ENCODE measurements around the gene PROSER2. TPM values are rescaled to one million over a fixed set of nuclear protein-coding genes. Genes with fewer than 3 reads are reported as not detected.
"Not testable (repeated sequence)": the region's sequence is repeated elsewhere in the genome, so short reads cannot be mapped to it uniquely, and the experiment has no call there.

PROSER2 gene
- total RNA-seq, 1 donor from 2014 or later, result 0.47 TPM

DNA sequence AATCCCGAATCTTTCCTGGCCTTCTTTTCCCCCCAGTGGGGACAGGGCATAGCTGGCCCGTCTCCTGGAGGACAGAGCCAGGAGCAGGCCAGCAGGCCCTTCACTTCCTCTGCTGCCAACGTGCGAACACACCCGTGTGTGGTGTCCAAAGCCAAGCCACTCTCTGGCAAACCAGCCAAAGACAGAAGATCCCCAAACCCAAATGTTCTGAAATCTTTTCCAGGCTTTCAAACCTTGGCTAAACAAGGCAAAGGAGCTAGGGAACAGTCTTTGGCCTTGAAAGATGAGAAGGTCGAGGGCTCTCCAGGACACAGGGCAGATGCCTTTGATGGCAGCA, 63.0 kb downstream of the PROSER2 start:
- no peak for DNase-seq

DNA sequence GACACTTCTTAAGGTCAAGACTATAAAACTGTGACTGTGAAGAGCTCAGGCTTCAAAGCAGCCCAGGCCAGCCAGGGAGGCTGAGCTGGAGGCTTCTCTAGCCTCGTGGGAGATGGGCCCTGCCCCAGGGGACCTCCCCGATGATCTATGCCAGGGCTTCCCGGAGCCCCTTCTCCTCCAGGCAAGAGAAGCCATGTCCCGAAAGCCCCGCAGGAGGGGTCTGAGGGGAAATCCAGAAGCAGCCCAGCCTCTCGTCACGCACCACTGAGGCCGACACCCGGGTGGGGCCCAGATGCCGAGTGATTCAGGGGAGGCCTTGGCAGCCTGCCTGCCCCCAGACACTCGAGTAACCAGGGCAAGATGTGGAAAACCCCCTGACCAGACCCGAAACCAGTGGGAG, 63.7 kb downstream of the PROSER2 start:
- no peak for DNase-seq

DNA sequence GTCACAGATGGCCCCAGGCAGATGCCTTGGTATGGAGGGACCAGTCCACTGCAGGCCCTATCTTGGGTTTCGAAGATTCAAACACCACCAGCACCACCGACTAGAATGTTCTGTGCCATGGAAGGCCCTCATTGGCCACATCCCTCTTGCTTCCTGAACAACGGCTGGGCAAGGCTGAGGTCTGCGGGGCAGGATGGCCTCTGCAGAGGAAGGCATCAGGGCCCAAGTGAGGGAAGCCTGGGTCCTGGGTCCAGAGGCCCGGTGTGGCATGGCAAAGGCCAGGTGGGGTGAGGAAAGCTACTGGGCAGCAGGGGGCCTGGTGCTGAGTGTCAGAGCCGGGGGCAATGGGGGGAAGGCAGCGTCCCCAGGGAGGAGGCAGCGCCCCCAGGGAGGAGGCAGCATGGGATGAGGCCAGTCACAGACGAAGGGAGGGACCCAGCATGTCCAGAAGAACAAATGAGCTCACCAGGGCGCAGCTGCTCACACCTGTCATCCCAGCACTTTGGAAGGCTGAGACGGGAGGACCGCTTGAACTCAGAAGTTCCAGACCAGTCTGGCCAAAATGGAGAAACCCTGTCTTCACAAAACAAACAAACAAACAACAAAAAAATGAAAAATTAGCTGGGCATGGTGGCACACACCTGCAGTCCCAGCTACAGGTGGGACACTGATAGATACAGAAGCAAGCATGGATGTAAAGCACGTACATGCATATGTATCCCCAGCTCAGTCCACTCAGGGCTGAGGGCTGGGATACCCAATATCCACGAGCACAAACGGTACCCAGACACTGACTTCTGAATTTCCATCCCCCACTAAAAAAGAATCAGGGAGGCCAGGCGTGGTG, 64.4 kb downstream of the PROSER2 start:
- DNase-seq, result no peak

DNA sequence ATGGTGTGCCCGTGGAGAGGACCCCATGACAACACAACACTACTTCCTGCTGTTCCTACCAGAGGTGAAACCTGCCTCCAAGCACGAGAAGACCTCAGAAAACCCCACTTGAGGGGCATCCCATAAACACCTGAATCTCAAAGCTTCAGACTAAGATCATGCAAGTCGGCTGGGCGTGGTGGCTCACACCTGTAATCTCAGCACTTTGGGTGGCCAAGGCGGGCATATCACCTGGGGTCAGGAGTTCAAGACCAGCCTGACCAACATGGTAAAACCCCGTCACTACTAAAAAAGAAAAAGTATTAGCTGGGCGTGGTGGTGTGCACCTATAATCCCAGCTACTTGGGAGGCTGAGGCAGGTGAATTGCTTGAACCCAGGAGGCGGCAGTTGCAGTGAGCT, 66.1 kb downstream of the PROSER2 start:
- DNase-seq, result not testable (repeated sequence)

DNA sequence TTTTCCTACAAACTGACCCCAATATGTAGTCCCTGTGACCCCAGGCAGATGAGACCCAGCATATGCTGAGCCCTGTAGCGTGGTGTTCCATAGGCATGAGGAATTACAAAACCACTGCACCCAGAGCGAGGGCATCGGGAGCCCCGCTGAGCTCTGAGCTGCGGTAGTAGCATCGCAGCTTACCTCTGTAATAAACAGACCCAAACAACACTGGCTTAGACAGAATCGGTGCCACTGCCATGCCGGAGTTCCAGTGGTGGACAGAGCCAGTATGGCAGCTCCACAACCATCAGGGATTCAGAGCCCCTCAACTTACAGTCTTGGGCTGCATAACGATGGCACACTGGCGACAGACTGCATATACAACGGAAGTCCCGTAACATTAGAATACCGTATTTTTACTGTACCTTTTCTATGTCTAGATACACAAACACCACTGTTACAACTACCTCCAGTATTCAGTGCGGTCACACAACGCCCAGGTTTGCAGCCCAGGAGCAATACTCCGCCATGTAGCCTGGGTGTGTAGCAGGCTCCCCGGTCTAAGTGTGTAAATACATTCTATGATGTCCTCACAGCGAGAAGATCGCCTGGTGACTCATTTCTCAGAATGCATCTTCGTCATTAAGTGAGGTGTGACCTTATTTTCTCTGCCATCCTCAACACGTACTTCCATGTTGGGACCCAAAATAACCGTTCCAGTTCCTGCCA, 68.8 kb downstream of the PROSER2 start:
- no peak for DNase-seq

DNA sequence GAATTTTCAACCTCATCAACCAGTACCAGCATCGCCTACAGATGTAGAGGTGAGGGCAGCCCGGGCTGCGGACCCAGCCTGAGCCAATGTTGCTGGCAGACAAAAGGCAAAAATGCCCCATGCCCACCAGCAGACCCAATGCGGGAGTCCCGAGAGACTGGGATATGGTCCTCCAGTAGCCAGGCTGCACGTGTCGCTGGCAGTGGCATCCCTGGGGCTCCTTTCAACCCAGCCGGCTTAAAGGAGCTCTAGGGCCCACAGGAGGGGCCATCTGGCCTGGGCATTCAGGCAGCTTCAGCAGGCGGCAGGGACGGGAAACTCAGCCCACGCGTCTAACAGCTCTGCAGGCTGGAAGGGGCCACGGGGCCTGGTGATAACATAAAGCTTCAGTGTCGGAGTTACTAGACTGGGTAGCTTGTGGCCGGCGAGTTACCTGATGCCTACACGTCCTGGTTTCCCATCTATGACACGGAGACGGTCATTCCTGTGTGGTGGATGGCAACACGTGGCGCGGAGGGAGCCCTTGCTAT, 70.7 kb downstream of the PROSER2 start:
- no peak for DNase-seq

DNA sequence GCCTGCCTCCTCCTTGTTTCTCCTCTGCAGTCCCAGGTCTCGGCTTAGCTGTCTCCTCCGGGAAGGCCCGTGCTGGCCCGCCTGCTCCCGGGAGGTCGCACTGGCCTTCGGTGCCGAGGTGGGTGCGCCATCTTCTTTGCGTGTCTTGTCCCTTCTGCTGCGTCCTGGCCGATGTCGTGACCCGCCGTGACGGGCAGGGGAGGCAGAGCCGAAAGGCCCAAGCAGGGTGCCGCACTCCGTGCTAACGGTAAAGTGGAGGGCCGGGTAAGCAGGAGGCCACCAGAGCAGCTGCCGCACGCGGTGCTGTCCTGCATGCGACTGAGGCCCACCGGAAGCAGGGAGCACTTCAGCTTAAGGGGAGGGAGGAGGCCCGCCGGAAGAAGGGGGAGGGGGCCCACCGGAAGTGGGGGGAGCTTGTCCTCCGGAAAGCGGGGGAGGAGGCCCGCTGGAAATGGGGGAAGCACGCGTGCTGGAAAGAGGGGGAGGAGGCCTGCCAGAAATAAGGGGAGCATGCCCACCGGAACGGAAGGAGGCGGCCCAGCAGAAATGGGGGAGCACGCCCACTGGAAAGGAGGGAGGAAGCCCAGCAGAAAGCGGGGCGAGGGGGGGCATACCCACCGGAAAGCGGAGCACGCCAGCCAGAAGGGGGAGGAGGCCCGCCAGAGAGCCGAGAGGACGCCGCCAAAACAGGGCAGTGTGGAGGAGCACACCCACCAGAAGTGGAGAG, 71.4 kb downstream of the PROSER2 start:
- no peak for DNase-seq

DNA sequence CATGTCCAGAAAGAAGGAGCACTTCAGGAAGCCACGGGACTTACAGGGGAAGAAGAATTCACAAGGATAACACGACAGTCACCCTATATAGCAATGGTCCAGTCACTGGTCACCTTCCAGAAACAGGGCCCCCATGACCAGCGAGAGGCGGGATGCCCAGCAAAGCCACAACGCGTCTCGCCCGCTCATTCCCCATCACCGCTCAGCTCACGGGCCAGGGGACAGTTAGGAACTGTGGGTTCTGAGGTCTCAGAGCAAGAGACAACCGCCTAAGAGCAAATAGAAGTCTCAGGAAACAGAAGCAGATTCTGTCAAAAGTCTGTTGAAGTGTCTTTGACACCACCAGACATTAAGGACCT, 71.9 kb downstream of the PROSER2 start:
- no peak for DNase-seq

DNA sequence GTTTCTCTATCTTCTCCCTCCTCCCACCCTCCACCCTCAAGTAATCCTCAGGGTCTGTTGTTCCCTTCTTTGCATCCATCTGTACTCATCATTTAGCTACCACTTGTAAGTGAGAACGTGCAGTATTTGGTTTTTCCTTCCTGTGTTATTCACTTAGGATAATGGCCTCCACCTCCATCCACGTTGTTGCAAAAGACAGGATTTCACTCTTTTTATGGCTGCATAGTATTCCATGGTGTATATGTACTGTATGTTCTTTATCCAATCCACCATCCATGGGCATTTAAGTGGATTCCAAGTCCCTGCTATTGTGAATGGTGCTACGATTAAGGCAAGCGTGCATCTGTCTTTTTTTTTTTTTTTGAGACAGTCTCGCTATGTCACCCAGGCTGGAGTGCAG, 72.4 kb downstream of the PROSER2 start:
- DNase-seq, result no peak

DNA sequence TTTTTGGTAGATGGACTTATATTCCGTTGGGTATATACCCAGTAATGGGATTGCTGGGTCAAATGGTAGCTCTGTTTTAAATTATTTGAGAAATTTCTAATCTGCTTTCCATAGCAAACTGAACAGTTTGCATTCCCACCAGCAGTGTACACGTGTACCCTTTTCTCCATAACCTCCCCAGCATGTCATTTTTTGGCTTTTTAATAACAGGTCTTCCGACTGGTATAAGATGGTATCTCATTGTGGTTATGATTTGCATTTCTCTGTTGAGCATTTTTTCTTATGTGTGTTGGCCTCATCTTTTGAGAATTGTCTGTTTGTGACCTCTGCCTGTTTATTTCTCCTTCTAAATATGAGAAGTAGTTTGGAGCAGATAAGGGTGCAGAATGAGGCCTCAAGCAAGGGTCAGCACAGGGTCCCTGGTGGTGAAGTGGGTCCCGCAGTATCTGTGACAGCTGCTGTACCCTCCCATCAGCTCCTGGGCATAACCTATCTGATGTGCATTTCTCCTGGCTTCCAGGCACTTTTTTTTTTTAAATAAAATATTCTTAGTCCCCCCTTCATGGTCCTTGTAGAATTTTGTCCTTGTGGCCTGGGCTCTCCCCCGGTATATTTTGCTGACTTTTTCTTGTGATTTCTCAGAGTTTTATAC, 73.5 kb downstream of the PROSER2 start:
- no peak for DNase-seq

DNA sequence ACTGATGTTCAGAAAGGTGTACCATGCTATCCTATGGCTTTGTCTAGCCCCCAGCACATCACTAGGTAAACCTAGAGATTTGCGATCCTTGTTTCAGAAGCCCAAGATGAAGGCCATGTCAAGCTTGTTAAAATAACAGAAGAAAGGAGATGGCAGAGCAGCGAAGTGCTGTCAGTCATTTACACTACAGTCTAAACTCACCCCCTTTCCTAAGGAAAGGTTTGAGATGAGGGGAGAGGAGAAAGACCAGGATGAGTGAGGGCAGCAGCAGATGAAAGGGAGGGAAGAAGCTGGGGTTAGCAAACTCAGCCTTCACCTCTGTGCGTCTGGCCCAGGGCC, 74.8 kb downstream of the PROSER2 start:
- DNase-seq, result no peak

DNA sequence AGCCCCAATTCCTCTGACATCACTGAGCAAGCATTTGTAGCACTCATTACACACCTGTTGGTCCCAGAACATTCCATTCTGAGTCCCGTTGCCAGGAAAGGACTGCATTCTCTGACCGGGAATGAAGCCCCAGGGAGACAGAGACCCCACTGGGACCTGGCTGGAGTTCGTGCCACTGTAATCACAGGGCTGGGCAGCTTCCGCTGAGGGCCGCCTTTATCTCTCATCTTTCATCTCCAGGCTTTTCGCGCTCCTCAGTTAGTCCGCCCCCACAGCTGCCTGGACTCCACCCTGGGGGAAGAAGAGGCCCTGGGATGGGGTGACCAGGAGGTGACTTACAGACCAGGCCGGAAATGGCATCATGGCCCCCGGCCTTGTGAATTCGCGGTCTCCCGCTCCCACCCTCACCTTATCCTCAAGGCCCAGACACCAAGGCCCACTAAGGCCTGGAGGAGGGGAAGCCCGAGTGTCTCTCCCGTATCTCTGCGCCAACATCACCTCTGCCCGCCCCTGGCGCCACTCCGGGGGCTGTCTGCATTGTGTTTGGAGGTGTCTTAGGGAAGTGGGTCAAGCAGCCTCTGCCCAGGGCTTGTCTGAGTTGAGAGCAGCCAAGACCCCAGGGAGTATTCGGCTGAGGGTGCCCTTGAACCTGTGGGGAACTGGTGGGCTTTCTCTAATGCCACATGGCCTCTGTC, 75.4 kb downstream of the PROSER2 start:
- no peak for DNase-seq

DNA sequence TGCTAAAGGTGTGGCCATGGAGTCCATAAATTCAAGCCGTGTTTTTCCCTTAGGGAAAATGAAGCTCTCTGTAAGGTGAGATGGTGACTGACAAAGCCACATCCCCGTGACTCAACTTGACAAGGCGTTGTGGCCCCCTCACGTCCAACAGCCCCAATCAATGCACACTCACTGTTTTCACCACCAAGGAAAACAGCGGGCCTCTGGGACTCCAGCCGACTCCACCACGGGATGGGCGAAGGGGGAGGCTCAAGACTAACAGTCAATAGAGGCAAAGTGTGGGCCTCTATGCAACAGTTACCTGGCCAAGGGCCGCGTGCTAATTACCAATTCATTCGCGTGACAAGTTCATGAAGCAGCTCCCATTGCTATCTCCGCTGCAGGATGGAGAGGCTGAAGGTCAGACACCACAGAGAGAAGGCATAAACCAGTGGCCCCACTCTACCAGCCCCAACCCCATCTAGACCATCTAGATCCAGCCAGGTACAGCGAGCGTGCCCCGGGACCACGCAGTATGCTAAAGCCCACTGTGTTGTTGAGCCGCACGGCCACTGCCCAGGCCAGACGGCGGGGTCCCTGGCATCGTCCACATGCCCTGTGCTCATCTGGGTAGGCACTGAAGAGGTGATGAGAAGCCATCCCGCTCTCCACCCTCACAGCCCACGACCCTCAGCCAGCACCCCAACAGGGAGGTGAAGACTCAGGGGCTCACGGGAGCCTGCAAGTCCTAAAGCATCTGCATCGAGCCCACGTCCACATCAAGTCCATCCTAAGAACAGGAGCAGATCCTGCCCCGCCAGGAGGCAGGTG, 76.1 kb downstream of the PROSER2 start:
- no peak for DNase-seq

DNA sequence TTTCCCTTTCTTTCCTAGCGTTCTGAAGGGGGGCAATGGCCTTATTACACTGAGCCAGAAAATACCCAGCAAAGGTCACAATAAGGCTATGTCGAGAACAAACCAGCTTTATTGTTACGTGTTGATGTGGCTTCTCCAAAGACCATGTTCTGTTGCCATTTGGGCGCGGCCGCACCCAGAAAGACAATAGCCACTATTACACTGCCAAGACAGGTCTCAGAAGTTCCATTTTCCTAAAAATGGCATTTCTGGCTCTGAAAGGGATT, 77.8 kb downstream of the PROSER2 start:
- DNase-seq, result no peak

DNA sequence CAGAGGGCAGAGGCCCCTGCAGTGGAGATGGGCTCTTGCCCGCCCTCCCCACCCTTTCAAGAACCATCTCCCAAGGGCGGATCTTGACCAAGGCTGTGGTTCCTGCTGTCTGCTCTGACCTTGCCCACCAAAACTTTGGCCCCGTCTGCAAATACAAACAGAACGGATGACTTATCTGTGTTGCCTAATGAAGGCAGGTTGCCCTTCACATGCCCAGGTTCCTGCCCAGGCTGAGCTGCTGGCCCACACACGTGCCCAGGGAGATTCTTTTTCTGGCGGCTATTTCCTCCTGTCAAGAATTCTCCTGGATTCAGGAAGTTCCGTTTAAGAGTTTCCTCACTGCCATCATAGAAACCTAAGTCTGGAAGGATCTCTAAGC, 78.3 kb downstream of the PROSER2 start:
- no peak for DNase-seq

DNA sequence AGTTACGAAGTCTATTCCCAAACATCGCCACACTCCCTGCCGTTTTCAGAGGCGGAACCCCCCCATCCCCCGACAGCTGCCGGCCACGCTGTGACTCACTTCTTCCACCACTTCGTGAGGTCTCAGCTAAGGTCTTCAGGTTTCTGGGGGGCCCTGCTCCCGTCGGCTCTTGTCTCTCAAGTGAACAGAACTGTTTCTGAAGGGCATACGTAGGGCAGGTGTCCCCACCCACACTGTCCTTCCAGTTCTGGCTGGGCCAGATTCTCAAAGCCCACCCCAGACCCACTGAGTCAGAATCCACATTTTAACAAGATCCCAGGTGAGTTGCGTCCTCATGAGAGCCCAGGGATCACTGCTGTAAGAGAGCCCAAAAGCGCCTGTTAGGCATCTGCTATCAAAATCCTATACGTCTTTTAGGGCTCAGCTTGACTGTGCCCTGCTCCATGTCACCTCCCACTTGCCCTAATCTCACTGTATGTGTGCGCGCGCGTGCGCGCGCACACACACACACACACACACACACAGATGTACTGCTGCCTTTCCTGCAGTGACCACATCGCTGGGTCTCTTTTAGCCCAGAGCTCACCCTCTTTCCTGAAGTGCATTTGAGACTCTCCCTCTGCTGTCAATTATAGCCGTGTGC, 78.8 kb downstream of the PROSER2 start:
- no peak for DNase-seq

DNA sequence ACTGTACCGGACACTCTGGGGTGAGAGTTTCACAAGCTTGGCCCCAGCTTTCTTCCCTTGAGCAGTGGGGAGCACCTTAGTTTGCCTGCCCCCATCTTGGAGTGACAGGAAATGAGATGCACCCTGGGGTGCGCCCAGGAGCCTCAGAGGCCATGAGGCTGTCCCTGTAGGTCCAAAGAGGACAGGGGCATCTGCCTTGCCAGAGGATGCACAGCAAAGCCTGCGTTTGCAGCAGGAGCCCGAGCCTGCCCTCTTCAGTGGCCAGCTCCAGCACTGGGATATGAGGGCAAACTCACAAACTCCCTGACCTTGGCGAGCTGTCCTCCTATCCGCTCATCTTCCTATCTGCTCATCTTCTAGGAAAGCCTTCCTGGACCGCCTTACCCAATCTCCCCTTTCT, 79.5 kb downstream of the PROSER2 start:
- no peak for DNase-seq

DNA sequence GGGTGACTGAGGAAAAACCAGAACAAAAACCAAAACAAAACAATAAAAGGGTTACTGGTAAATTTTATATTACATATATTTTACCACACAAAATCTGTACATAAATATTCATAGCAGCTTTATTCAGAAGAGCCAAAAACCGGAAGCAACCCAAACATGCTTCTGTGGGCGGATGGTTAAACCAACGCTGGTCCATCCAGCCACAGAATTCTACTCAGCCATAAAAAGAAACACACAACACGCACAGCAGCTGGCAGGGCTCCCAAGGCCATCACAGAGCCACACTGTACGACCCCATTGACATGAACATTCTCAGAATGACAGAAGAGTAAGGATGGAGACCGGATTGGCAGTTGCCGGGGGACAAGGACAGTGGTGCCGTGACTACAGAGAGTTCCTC, 83.6 kb downstream of the PROSER2 start:
- no peak for DNase-seq

DNA sequence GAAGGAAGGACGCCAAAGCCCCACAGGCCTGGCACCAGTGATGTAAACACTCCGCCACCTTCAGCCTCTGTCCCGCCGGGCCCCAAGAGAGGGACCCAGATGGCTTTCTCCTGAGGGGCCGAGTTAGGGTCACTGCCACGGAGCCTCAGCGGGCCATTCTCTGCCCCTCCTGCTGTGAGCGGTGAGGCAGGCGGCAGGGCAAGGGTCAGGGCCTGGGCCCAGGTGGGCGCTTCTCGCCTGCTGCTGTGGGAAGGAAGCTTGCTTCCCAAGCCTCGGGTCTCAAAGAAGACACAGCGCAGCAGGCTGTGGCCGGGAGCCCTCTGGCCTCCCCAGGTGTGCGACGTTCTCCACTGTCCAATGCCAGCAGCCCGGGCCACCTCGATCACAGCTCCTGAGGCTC, 84.8 kb downstream of the PROSER2 start:
- DNase-seq, result no peak

DNA sequence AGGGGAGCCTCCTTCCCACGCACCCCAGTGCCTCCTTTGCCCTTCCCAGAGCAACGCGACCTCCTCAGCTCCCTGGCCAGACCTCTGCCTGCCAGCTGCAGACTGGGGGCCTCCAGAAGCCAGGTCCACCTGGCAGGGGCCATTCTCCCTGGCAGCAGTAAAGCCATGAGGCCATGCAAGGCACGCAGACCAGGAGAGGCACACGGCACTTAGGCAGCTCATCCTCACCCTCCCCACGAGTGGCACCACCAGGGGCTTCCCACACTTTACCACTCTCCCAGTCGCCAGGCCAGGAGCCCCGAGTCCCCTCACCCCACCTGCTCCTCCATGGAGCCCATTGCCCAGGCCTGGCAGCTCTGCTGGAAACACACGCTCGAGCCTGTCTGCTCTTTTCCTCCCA, 85.4 kb downstream of the PROSER2 start:
- no peak for DNase-seq

DNA sequence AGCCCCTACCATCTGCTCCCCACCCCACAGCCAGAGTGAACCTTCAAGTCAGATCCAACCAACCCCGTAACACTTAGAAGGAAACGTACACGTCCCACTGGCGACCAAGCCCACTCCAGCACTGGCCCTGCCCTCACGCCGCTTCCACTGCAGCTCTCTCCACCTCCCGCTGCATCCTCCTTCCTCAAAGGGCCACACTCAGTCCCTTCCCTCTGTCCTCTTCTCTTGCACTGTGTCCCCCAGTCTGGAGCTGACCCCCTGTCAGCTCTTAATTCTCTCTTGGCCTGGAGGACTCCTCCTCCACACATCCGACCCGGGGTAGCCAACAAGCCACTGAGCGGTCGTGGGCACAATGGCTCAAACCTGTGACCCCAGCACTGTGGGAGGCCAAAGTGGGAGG, 85.8 kb downstream of the PROSER2 start:
- DNase-seq, result no peak

Data from occipital lobe (tissue), 2 donors.